GM18861 (cell line): ENCODE results near the gene TBPL2.

Experiments used
- ATAC-seq: cut with Tn5 transposase; IDR thresholded peaks from one replicate; pipeline ENCODE4 v1.9.1; 2021; ENCODE audit not compliant: unreplicated experiment

The TBPL2 gene

GRCh38 chr14:55372825-55373224 lies 67.6 kb downstream of the TBPL2 start:
- no peak for ATAC-seq

- no peak for ATAC-seq
Observed at GRCh38 chr14:55372423-55372822, 68.0 kb downstream of the TBPL2 start.

- ATAC-seq: no peak
Observed at GRCh38 chr14:55370883-55371455, 69.4 kb downstream of the TBPL2 start.

- ATAC-seq: no peak
Observed at GRCh38 chr14:55366271-55366670, 74.1 kb downstream of the TBPL2 start.
